GM12878 (cell line): ENCODE results near the gene TRIM38. TPM values are rescaled to one million over a fixed set of nuclear protein-coding genes. Genes with fewer than 3 reads are reported as not detected.

ENCODE experiments used
- ATAC-seq: fragments of 200-7000 bp; cut with Tn5 transposase; 3 replicates; pipeline ENCODE4 v1.9.1; 2020; ENCODE audit warnings: mild to moderate bottlenecking, moderate library complexity
- BruUV-seq: library from RNA; stranded (reverse); fragments of 400-500 nt; replicated peaks from 2 replicates; lab custom pipeline; 2021; lab: Mats Ljungman, UMichigan
- CTCF ChIA-PET: fragments of 300-600 bp; sonication (Branson Sonifier 250); formaldehyde crosslinking; extraction: SDS; loops from one replicate; lab custom pipeline; 2021; ENCODE audit warnings: inconsistent platforms; lab: Yijun Ruan, JAX
- POLR2A ChIA-PET: fragments of 350-600 bp; formaldehyde crosslinking; extraction: SDS; loops from one replicate; lab custom pipeline; 2021; ENCODE audit warnings: inconsistent platforms; lab: Charles Lee
- RAD21 ChIA-PET: fragments of 300-600 bp; sonication (Branson Sonifier 250); formaldehyde crosslinking; loops from one replicate; lab custom pipeline; 2023; ENCODE audit warnings: antibody characterized with exemption; ENCODE audit not compliant: unreplicated experiment; lab: Charles Lee
- SMC1A ChIA-PET: fragments of 300-600 bp; sonication (Branson Sonifier 250); formaldehyde crosslinking; loops from one replicate; lab custom pipeline; 2023; ENCODE audit not compliant: unreplicated experiment, uncharacterized antibody; lab: Charles Lee
- DNase-seq: peaks from one replicate; pipeline ENCODE4 v3.0.0-alpha.2; 2011; ENCODE audit warnings: low read depth, low spot score
- FAIRE-seq: peaks from 3 replicates; lab custom pipeline; 2011; peaks lifted over from hg19 to GRCh38; lab: Jason Lieb, UNC
- H2AFZ ChIP-seq: 2 replicates; pipeline ENCODE4 v1.6.0; 2011; ENCODE audit warnings: low read depth, low read length, control low read depth; ENCODE audit not compliant: control insufficient read depth
- H3K27ac ChIP-seq: 2 replicates; pipeline ENCODE4 v1.5.1; 2011; ENCODE audit warnings: control low read depth; ENCODE audit not compliant: control insufficient read depth, insufficient read depth
- H3K27me3 ChIP-seq, 2 experiments: replicated peaks in 1 of 2; 2 replicates each; pipeline versions ENCODE4 v1.6.0 to v1.6.1; 2011; ENCODE audit warnings: low read length in 1 of 2; ENCODE audit not compliant: control insufficient read depth in 2 of 2, insufficient read depth in 2 of 2
- H3K36me3 ChIP-seq, 2 experiments: 2 replicates each; pipeline ENCODE4 v1.5.1; 2011; ENCODE audit warnings: low read length in 1 of 2; ENCODE audit not compliant: control insufficient read depth in 2 of 2, insufficient read depth in 2 of 2
- H3K4me1 ChIP-seq: 2 replicates; pipeline ENCODE4 v1.6.1; 2011; ENCODE audit warnings: mild to moderate bottlenecking, low read length, moderate library complexity, mixed read lengths; ENCODE audit not compliant: control insufficient read depth, insufficient read depth
- H3K4me2 ChIP-seq: 2 replicates; pipeline ENCODE4 v1.6.0; 2011; ENCODE audit warnings: control low read depth; ENCODE audit not compliant: control insufficient read depth, insufficient read depth
- H3K4me3 ChIP-seq: fragments of 200-600 bp; sonication (generic); 2 replicates; pipeline ENCODE4 v1.5.1; 2016
- H3K79me2 ChIP-seq: 2 replicates; pipeline ENCODE4 v1.6.0; 2011; ENCODE audit warnings: low read length; ENCODE audit not compliant: control insufficient read depth, insufficient read depth
- H3K9ac ChIP-seq: 2 replicates; pipeline ENCODE4 v1.8.0; 2011; ENCODE audit warnings: low read length, control low read depth, mixed read lengths; ENCODE audit not compliant: control insufficient read depth, insufficient read depth
- H3K9me3 ChIP-seq: replicated peaks from 3 replicates; pipeline ENCODE4 v1.5.1; 2011; ENCODE audit warnings: mild to moderate bottlenecking, low read length; ENCODE audit not compliant: control insufficient read depth, insufficient read depth
- H4K20me1 ChIP-seq: 2 replicates; pipeline ENCODE4 v1.6.0; 2011; ENCODE audit not compliant: control insufficient read depth, insufficient read depth
- ATF7 ChIP-seq: fragments of 450-650 bp; IDR thresholded peaks from 2 replicates; pipeline ENCODE4 v1.6.1; 2016; ENCODE audit warnings: low read depth, mild to moderate bottlenecking
- ETV6 ChIP-seq, 2 experiments: fragments of 450-650 bp in 1 of 2; IDR thresholded peaks in 1 of 2; conservative IDR thresholded peaks in 1 of 2; 2 replicates each; pipeline ENCODE4 v1.6.1; 2014; ENCODE audit warnings: antibody characterized with exemption in 1 of 2, borderline replicate concordance in 1 of 2, low read depth in 1 of 2, mild to moderate bottlenecking in 1 of 2, moderate library complexity in 1 of 2
- GABPA ChIP-seq: IDR thresholded peaks from 2 replicates; pipeline ENCODE4 v1.6.1; 2014; ENCODE audit warnings: antibody characterized with exemption, low read depth, mild to moderate bottlenecking, inconsistent platforms
- HDAC2 ChIP-seq: fragments of 200-600 bp; sonication (generic); IDR thresholded peaks from 2 replicates; pipeline ENCODE4 v1.6.1; 2017
- JUNB ChIP-seq: IDR thresholded peaks from 2 replicates; pipeline ENCODE4 v1.6.1; 2016; ENCODE audit warnings: antibody characterized with exemption, mild to moderate bottlenecking
- NFYA ChIP-seq: IDR thresholded peaks from 2 replicates; pipeline ENCODE4 v1.6.1; 2011; ENCODE audit warnings: low read depth, mild to moderate bottlenecking, low read length, improper control_type of control experiment, borderline replicate concordance
- PBX3 ChIP-seq: IDR thresholded peaks from 2 replicates; pipeline ENCODE4 v1.6.1; 2011; ENCODE audit warnings: mild to moderate bottlenecking, low read depth, low read length, moderate library complexity; ENCODE audit not compliant: insufficient replicate concordance
- SMAD1 ChIP-seq: fragments of 450-650 bp; IDR thresholded peaks from 2 replicates; pipeline ENCODE4 v1.6.1; 2018; ENCODE audit warnings: mild to moderate bottlenecking, low read depth; ENCODE audit not compliant: partially characterized antibody
- TARDBP ChIP-seq: IDR thresholded peaks from 2 replicates; pipeline ENCODE4 v1.6.1; 2016; ENCODE audit warnings: borderline replicate concordance
- TCF12 ChIP-seq: IDR thresholded peaks from 2 replicates; pipeline ENCODE4 v1.6.1; 2011; ENCODE audit warnings: low read depth, mild to moderate bottlenecking, low read length
- USF1 ChIP-seq: IDR thresholded peaks from 2 replicates; pipeline ENCODE4 v1.6.1; 2011; ENCODE audit warnings: borderline replicate concordance, low read depth, mild to moderate bottlenecking, moderate library complexity, mixed read lengths, low read length; ENCODE audit not compliant: insufficient read depth; ENCODE audit errors: extremely low read length
- WGBS: methylation state at CpG from one replicate; pipeline ENCODE4 v1.1.6; 2016; ENCODE audit warnings: low lambda C conversion rate; ENCODE audit not compliant: insufficient replicate concordance, insufficient coverage; ENCODE audit errors: missing lambda C conversion rate; 5-methylcytosine and 5-hydroxymethylcytosine counted together
- in situ Hi-C: fragments of 300-500 bp; cut with MboI; formaldehyde crosslinking; loops from 9 replicates; pipeline ENCODE4 v1.14.3; 2018; ENCODE audit warnings: mixed read lengths
- intact Hi-C: fragments of 100-400 bp; cut with micrococcal nuclease; formaldehyde crosslinking; loops from one replicate; pipeline ENCODE4 v1.14.2; 2022; ENCODE audit not compliant: unreplicated experiment
- polyA plus RNA-seq, 11 experiments: library from polyadenylated mRNA; depleted of rRNA in 4 of 11; unstranded in 6 of 11; stranded (reverse) in 5 of 11; fragments of >200 nt; fragmentation: Nextera tagmentation in 4 of 11; fragmentation: Illumina TruSeq in 1 of 11; extraction: Ambion mirVana in 4 of 11; extraction: Trizol in 1 of 11; gene quantifications; 1 replicate in 1 of 11; 2 replicates in 10 of 11; pipeline versions ENCODE4 v1.2.1 to v1.2.3, GENCODE V29; 2011 to 2016; ENCODE audit warnings: inconsistent platforms in 2 of 11, missing spikeins in 2 of 11, low read depth in 1 of 11
- total RNA-seq, 4 experiments: library from RNA; depleted of rRNA in 3 of 4; stranded (reverse); fragments of >200 nt in 3 of 4; fragmentation: Illumina TruSeq in 1 of 4; extraction: Trizol in 1 of 4; gene quantifications; 2 replicates each; pipeline versions ENCODE4 v1.2.1 to v1.2.3, GENCODE V29; 2013 to 2021
- TF ChIP-seq, protein P1 (sequence below): fragments of 450-650 bp; IDR thresholded peaks from 2 replicates; pipeline ENCODE4 v1.6.1; 2017; ENCODE audit warnings: mild to moderate bottlenecking, moderate library complexity
- TF ChIP-seq, protein P2 (sequence below): fragments of 450-650 bp; IDR thresholded peaks from 2 replicates; pipeline ENCODE4 v1.6.1; 2018; ENCODE audit warnings: borderline replicate concordance, mild to moderate bottlenecking; ENCODE audit not compliant: partially characterized antibody

TRIM38 gene
- total and polyA plus RNA-seq, 10 of the 15 experiments (the other 5 are each of a cell fraction or from before 2014, with no cell fraction given), result 4.5 to 14.7 (median 11.1) TPM

- TF ChIP-seq, protein P1, sequence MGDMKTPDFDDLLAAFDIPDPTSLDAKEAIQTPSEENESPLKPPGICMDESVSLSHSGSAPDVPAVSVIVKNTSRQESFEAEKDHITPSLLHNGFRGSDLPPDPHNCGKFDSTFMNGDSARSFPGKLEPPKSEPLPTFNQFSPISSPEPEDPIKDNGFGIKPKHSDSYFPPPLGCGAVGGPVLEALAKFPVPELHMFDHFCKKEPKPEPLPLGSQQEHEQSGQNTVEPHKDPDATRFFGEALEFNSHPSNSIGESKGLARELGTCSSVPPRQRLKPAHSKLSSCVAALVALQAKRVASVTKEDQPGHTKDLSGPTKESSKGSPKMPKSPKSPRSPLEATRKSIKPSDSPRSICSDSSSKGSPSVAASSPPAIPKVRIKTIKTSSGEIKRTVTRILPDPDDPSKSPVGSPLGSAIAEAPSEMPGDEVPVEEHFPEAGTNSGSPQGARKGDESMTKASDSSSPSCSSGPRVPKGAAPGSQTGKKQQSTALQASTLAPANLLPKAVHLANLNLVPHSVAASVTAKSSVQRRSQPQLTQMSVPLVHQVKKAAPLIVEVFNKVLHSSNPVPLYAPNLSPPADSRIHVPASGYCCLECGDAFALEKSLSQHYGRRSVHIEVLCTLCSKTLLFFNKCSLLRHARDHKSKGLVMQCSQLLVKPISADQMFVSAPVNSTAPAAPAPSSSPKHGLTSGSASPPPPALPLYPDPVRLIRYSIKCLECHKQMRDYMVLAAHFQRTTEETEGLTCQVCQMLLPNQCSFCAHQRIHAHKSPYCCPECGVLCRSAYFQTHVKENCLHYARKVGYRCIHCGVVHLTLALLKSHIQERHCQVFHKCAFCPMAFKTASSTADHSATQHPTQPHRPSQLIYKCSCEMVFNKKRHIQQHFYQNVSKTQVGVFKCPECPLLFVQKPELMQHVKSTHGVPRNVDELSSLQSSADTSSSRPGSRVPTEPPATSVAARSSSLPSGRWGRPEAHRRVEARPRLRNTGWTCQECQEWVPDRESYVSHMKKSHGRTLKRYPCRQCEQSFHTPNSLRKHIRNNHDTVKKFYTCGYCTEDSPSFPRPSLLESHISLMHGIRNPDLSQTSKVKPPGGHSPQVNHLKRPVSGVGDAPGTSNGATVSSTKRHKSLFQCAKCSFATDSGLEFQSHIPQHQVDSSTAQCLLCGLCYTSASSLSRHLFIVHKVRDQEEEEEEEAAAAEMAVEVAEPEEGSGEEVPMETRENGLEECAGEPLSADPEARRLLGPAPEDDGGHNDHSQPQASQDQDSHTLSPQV, result no peak
- no peak for TF ChIP-seq NFYA
- TF ChIP-seq, all 136 proteins: peak for 0
Observed at GRCh38 chr6:25921525-25922203, 40.9 kb upstream of the TRIM38 start (continued).

GRCh38 chr6:25922301-25922700 is 40.3 kb upstream of the TRIM38 start:
- H3K4me3 ChIP-seq, result no peak overlapping the region
- WGBS, result 55% methylated on average over 2 of the region's 2 CpGs
- H3K27me3 ChIP-seq, result no peaks in the 10 kb centered on the region; a peak in 1 of 4 replicates
- intact Hi-C loops, result no loop called here
- H3K79me2 ChIP-seq, result no peaks in the 10 kb centered on the region
- no peaks in the 10 kb centered on the region for H4K20me1 ChIP-seq
- RAD21 ChIA-PET, result interaction anchor here (0.5 kb wide), 1 partner anchor 582 kb away, joined by 3 read pairs; no protein-coding TSS in a partner anchor
- no peaks in the 10 kb centered on the region for H3K4me1 ChIP-seq
- CTCF ChIA-PET, result no interaction called here
- FAIRE-seq, result no peak
- POLR2A ChIA-PET, result no interaction called here
- ATAC-seq, result no peak
- H3K9ac ChIP-seq, result no peak overlapping the region
- H2AFZ ChIP-seq, result no peak overlapping the region
- H3K9me3 ChIP-seq, result no peaks in the 10 kb centered on the region
- in situ Hi-C loops, result no loop called here
- no peaks in the 10 kb centered on the region for H3K36me3 ChIP-seq
- BruUV-seq, result no TSS peak
- no peak overlapping the region for H3K27ac ChIP-seq
- no peak overlapping the region for H3K4me2 ChIP-seq
- SMC1A ChIA-PET, result no interaction called here
- no peak for DNase-seq
- TF ChIP-seq TCF12 (no peak), GABPA (no peak), JUNB (no peak), HDAC2 (no peak), PBX3 (no peak), TARDBP (no peak), ETV6 (conservative IDR thresholded peaks at IDR 0.05 in 1 of 2, IDR thresholded peaks at IDR 0.05 in 1 of 2; ENCODE audit: borderline replicate concordance in 1 of 2, low read depth in 1 of 2) (no peak), USF1 (no peak), SMAD1 (no peak), ATF7 (no peak)
- TF ChIP-seq, protein P2, sequence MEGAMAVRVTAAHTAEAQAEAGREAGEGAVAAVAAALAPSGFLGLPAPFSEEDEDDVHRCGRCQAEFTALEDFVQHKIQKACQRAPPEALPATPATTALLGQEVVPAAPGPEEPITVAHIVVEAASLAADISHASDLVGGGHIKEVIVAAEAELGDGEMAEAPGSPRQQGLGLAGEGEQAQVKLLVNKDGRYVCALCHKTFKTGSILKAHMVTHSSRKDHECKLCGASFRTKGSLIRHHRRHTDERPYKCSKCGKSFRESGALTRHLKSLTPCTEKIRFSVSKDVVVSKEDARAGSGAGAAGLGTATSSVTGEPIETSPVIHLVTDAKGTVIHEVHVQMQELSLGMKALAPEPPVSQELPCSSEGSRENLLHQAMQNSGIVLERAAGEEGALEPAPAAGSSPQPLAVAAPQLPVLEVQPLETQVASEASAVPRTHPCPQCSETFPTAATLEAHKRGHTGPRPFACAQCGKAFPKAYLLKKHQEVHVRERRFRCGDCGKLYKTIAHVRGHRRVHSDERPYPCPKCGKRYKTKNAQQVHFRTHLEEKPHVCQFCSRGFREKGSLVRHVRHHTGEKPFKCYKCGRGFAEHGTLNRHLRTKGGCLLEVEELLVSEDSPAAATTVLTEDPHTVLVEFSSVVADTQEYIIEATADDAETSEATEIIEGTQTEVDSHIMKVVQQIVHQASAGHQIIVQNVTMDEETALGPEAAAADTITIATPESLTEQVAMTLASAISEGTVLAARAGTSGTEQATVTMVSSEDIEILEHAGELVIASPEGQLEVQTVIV, result no peak
